ENCODE results near the gene PLEKHA8.

DNA sequence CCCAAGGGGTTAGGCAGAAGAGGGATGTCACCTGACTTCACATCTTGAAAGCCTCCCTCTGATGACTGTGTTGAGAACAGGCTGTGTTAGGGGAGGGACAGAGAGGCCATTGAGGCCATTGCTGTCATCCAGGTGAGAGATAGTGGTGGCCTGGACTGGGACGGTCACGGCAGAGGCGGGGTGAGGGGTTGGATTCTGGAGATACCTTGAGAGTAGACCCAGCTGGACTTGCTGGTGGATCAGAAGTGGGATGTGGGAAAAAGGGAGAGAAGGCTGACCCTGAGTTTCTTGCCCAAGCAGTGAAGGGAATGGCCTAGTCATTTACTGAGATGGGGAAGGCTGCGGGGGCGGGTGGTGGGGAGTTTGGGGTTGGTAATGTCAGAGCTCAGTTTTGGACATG, 120.2 kb downstream of the PLEKHA8 start:
- TF ChIP-seq, protein P1, sequence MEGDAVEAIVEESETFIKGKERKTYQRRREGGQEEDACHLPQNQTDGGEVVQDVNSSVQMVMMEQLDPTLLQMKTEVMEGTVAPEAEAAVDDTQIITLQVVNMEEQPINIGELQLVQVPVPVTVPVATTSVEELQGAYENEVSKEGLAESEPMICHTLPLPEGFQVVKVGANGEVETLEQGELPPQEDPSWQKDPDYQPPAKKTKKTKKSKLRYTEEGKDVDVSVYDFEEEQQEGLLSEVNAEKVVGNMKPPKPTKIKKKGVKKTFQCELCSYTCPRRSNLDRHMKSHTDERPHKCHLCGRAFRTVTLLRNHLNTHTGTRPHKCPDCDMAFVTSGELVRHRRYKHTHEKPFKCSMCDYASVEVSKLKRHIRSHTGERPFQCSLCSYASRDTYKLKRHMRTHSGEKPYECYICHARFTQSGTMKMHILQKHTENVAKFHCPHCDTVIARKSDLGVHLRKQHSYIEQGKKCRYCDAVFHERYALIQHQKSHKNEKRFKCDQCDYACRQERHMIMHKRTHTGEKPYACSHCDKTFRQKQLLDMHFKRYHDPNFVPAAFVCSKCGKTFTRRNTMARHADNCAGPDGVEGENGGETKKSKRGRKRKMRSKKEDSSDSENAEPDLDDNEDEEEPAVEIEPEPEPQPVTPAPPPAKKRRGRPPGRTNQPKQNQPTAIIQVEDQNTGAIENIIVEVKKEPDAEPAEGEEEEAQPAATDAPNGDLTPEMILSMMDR (conservative IDR thresholded peaks at IDR 0.05; ENCODE audit: low read depth, low read length) = no peak
- no peak for TF ChIP-seq EZH2phosphoT487 (IDR thresholded peaks at IDR 0.05; ENCODE audit: borderline replicate concordance, low read length)

Measured in PC-3 (cell line).